ENCODE data around the gene BTBD3.

GRCh38 chr20:11891776-11892545 is 25.7 kb upstream of the BTBD3 start:
- no peak for TF ChIP-seq CTCF (IDR thresholded peaks at IDR 0.05)
- TF ChIP-seq EZH2 (IDR thresholded peaks at IDR 0.05; ENCODE audit: borderline replicate concordance, insufficient read depth, low read depth, low read length, poor library complexity, severe bottlenecking): no peak
